SW 1271 (cell line): ENCODE results near the gene DAAM2.

ENCODE experiments used
- DNase-seq, 2 experiments: peaks; one replicate each; lab custom pipeline; 2025; lab: John Stamatoyannopoulos, UW

Gene DAAM2

GRCh38 chr6:39887692-39888450, 95.7 kb downstream of the DAAM2 start:
- DNase-seq: no peak

GRCh38 chr6:39889229-39889628, 97.1 kb downstream of the DAAM2 start:
- DNase-seq: no peak

GRCh38 chr6:39891353-39891752, 99.2 kb downstream of the DAAM2 start:
- DNase-seq: no peak

DNA sequence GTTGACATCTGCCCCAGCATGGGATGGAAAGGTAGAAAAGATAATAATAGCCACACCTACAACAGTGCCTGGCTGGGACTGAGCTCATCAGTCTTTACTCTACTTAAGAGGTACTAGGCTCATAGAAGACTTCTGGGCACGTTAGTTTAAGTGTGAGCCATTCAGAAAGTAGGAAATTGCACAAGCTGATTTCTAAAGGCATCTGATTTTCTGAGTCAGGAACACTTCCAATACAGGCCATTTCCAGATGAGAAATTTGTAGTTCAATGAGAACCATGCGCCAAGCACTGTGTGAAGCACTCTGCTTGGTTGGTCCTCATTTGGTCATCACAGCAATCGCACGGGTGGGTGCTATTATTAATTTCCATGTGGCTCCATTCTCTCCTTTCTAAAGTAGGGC, 99.8 kb downstream of the DAAM2 start:
- DNase-seq: no peak

GRCh38 chr6:39892490-39893129, 100.4 kb downstream of the DAAM2 start:
- peak in 1 of 2 experiments; percentile 7 for DNase-seq

DNA sequence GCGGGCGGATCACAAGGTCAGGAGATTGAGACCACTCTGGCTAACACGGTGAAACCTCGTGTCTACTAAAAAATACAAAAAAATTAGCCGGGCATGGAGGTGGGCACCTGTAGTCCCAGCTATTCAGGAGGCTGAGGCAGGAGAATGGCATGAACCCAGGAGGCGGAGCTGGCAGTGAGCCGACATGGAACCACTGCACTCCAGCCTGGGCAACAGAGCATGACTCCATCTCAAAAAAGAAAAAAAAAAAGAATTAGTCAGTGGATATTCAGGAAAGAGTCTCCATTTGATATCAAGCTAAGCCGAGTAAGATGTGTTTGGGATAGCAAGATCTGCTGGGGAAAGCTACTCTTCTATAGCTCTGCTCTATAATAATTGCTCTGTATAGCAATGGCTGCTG, 101.1 kb downstream of the DAAM2 start:
- DNase-seq: no peak

DNA sequence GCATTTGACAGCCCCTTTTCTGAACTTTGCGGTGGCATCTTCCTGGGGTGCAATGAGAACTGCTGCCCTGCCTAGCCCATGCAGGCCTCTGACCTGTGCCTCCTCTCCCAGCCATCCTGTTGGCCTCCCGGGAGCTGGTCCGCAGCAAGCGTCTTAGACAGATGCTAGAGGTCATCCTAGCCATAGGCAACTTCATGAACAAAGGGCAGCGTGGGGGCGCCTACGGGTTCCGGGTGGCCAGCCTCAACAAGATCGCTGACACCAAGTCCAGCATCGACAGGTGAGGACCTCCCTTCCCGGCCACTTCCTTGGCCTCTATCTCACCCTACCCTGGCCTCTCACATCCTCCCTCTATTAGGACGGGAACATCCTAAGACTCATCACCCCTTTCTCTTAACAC, 104.5 kb downstream of the DAAM2 start:
- DNase-seq: no peak

- no peak for DNase-seq
Measured at GRCh38 chr6:39897698-39898097, 105.5 kb downstream of the DAAM2 start.

- DNase-seq: no peak
Measured at GRCh38 chr6:39898625-39899024, 106.4 kb downstream of the DAAM2 start.

DNA sequence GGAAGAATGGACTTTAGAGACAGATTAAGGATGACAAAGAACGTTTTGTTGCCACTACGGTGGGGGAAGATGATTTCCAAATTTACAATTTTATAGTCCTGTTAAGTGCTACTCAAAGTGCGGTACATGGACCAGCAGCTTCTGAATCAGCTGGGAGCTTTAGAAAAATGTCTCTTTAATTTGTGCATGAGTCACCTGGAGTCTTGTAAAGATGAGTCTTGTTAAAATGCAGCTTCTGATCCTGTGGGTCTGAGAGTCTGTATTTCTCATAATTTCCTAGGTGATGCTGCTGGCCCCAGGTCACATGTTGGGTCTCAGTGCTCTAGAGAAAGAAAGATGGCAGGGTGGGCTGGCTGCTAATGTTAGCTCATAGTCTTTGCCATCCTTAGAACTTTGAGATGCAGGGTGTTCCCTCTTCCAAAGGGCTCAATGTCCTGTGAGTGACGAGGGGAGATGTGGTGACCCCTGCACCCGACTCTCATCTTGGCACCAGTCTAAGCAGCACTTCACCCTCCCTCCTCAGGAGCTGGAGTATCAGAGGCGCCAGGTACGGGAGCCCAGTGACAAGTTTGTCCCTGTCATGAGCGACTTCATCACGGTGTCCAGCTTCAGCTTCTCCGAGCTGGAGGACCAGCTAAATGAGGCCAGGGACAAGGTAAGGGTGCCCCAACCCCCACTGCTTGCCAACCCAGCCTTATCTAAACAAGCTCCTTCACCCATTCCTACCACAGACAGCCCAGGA, 107.5 kb downstream of the DAAM2 start:
- DNase-seq: no peak

- no peak for DNase-seq
Measured at GRCh38 chr6:39901116-39901655, 109.0 kb downstream of the DAAM2 start.

DNA sequence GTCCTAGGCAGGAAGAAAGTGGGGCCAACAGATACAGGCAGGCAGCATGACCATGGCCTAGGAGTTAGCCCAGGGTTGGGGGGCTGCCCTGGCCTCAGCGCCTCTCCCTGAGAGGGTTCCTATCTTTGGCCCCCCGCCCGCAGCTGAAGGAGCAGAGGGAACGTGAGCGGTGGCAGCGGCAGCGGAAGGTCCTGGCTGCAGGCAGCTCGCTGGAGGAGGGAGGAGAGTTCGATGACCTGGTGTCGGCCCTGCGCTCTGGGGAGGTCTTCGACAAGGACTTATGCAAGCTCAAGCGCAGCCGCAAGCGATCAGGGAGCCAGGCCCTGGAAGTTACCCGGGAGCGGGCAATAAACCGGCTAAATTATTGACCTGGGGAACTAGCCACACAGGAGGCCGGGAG, 109.5 kb downstream of the DAAM2 start:
- DNase-seq: no peak

DNA sequence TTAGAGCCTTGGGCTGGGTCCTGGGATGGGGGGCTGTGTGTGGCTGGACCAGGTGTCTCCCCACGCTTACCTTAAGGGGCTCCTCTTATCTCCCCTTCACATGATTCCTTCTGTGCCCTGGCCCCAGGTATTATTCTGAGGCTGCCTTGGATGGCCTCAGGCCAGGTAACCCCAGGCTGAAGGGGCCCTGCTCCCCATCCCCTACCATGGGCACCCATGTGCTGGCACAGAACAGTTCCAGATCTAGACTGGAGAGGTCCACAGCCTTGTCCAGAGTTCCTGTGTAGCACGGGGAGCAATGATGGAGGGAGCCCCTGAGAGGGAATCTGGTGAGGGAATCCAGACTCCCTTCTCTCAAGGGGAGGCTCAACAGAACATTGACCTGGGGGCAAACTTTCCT, 110.0 kb downstream of the DAAM2 start:
- no peak for DNase-seq

- no peak for DNase-seq
Measured at GRCh38 chr6:39902786-39903465, 110.8 kb downstream of the DAAM2 start.

DNA sequence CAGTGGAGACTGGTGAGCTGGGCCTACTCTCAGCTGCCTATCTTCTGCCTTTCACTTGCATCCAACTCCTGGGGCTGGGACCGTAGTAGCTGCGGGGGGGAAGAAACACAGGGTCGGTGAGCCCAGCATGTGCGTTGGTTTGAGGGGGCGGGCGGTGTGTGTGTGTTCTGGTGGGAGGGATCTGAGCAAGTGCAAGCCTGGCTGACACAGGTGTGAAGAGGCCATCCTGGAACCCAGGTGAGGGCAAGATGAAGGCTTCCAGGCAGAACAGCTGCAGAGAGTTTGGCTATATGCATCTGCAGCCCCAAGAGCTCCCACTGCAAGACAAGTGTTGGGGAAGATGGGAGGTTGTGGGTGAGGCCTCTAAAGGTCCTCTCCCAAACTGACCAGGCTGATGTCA, 111.5 kb downstream of the DAAM2 start:
- no peak for DNase-seq

DNA sequence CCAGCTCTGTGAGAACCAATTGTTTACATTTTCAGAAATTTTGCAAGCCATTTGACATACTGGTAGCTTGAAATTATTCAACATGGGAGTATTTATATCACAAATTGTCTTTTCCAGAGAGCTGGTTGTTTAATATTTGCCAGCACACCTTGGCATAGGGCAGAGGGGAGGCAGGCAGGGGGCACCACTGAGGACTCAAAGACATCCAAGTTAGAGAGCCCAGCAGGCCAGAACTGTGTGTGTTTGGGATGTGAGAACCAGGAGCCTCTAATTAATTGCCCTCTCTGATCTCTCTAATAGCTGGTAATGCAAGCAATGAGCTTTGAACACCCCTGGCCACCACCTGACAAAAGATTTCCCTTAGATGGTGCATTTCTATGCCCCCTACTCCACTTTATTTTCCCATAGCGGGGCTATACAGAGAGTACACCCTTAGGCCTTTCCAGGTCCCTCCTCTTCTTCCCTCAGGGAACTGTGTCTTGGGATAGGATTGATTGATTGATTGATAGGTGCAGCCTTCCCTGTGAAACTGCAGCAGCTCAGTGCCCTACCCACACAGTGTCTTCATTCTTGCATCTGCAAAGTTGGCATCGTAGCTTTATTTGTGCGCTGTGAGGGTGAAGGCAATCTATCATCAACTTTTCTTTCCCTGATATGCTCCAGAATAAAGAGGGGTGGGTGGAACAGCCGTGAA, 112.9 kb downstream of the DAAM2 start:
- DNase-seq: no peak

DNA sequence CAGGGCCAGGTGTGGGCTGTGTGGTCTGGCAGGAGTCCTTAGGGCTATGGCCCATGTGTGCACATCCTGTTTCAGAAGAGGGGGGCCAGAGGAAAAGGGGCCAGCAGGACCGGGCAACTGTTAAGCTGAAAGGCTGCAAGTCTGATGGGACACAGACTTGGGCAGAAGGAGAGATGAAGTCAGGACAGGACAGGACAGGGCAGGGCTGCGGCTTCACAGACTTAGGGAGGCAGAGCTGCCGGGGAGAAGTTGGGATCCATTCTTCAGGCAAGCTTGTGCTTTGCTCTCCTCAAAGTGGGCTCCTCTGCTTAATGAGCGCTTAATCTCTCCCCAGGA, 113.4 kb downstream of the DAAM2 start:
- DNase-seq: no peak

GRCh38 chr6:39906318-39906761, 114.2 kb downstream of the DAAM2 start:
- no peak for DNase-seq

DNA sequence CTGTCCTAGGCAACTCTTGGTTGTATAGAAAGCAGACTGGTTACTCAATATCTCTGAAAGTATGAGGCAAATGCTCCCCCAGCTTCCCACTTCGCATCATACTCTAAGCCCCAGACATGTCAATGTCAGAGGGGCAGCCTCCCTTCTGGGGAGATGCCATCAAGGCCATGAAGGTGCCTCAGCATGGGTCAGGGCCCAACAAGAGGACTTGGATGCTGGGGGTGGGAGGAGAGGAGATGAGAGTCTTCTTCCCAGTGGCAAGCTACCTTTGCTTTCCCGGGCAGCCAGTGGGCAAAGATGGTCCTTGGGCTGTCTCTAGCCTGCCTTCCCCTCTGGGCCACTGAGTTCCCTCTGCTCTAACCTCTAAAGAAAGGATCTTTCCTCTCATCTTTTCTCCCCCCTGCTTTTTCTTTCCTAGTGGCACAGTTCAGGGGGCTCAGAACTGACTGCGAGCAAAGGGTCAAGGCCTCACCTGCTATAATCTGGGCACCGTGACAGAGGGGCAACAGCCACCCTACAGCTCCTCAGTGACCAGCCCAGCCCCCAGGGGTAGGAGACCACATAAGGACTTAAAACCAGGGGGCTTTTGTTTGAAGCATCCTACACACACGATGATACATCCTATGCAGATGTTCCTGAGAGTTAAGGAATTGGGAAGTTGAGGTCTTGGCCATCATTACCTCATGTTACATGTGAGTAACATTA, 115.8 kb downstream of the DAAM2 start:
- DNase-seq: no peak

DNA sequence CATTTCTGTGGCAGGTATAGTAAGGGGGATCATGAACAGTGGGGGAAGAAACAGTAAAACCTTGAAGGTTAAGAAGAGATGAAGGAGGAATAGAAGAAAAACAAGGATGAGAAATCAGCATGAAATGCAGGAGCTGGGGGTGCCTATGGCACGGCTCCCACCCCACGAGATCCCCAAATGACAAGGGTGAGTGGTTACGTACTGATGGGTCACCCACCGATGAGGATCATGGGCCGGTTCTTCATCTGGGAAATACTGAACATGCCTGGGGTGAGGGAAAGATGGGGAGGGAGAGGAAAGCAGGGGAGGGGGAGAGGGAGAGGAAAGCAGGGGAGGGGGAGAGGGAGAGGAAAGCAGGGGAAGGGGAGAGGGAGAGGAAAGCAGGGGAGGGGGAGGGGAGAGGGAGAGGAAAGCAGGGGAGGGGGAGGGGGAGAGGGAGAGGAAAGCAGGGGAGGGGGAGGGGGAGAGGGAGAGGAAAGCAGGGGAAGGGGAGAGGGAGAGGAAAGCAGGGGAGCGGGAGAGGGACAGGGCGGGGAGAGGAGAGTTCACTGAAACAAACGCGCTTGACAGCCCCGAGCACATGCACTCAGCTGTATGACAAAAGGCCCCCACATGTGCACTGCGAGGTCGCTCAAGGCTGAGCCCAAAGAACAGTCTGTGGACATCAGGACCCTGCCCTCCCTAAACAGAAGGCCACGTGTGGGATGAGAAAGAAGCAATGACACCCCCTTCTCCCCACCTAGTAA, 116.8 kb downstream of the DAAM2 start:
- no peak for DNase-seq
